ENCODE results near the gene ADISSP.

ADISSP gene

DNA sequence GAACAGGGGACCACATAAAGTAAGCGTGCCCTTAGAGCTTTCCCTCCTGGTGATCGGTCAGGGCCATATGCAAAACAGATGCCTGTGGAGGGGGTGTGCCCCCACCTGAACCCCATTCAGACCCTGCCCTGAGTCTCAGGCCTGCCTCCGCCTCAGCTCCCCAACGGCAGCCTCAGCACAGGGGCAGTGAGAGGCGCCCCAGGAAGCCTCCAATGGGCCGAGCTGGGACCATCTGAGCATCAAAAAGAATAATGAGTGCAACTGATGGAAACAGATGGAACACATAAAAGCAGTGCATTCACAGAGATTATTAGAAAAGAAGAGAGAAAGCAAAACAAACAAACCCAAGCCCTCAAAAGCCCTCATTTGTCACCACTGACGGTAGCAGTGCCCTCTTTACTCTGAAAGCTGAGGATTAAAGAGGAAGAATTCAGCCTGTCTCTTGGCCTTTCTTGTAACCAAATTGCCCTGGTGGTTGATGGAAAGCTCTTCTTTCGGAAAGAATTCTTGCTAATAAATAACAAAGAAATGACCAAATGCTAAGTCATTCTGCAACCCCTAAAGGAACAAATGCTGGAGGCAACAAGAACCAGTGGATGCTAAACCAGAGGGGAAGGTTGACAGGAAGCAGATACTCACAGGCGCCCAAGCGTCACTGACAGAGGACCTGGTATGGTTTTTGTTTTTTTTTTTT, 6.8 kb downstream of the ADISSP start:
- no peak for DNase-seq (ENCODE audit: low read depth)
- no peak for TF ChIP-seq CTCF (IDR thresholded peaks at IDR 0.05; ENCODE audit: control insufficient read depth, insufficient read depth, low read depth, low read length, missing control alignments)
- no peak overlapping the region for H3K4me3 ChIP-seq (ENCODE audit: control insufficient read depth, low read depth, low read length)

- no peak for DNase-seq (ENCODE audit: low read depth)
- H3K4me3 ChIP-seq (ENCODE audit: control insufficient read depth, low read depth, low read length), result no peak overlapping the region
- no peak for TF ChIP-seq CTCF (IDR thresholded peaks at IDR 0.05; ENCODE audit: control insufficient read depth, insufficient read depth, low read depth, low read length, missing control alignments)
Measured at GRCh38 chr20:3759884-3760283, 7.7 kb downstream of the ADISSP start.

- no peak overlapping the region for H3K4me3 ChIP-seq (ENCODE audit: control insufficient read depth, low read depth, low read length)
- no peak for DNase-seq (ENCODE audit: low read depth)
- no peak for TF ChIP-seq CTCF (IDR thresholded peaks at IDR 0.05; ENCODE audit: control insufficient read depth, insufficient read depth, low read depth, low read length, missing control alignments)
Measured at GRCh38 chr20:3759316-3759823, 8.2 kb downstream of the ADISSP start.

DNA sequence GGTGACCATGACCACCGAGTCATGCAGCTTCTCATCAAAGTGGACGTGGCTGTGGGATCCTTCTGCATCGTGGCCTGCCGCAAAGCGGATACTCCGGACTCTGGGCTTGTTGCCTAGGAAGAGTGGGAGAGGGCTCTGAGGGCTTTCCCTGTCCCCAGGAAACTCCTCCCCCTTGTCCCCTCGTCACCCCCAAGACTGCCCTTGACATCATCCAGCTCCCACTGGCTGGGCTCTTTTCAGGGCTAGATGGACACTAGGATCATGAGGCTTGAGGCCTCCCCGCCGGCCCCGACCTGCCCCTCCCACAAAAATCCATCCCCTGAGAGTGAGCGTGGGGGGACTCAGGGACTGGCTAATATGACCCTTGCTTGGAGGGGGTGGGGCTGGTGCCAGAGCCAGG, 9.0 kb downstream of the ADISSP start:
- H3K4me3 ChIP-seq (ENCODE audit: control insufficient read depth, low read depth, low read length), result no peak overlapping the region
- DNase-seq (ENCODE audit: low read depth), result no peak
- TF ChIP-seq CTCF (IDR thresholded peaks at IDR 0.05; ENCODE audit: control insufficient read depth, insufficient read depth, low read depth, low read length, missing control alignments), result no peak

DNA sequence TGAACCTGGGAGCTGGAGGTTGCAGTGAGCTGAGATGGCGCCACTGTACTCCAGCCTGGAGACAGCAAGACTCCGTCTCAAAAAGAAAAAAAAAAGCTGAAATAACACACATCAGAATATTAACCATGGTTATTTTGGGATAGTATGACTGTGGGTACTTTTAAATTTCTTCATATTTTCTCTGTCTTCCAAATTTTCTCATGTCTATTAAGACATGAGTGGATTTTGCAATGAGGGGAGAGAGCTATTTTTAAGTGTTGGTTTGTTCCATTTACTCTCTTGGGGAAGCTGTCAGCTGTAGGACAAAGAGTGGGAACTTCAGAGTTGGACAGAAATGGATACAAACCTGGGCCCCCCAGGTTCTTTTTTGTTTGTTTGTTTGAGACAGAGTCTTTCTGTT, 10.3 kb downstream of the ADISSP start:
- TF ChIP-seq CTCF (IDR thresholded peaks at IDR 0.05; ENCODE audit: control insufficient read depth, insufficient read depth, low read depth, low read length, missing control alignments), result no peak
- no peak for DNase-seq (ENCODE audit: low read depth)
- no peak overlapping the region for H3K4me3 ChIP-seq (ENCODE audit: control insufficient read depth, low read depth, low read length)

DNA sequence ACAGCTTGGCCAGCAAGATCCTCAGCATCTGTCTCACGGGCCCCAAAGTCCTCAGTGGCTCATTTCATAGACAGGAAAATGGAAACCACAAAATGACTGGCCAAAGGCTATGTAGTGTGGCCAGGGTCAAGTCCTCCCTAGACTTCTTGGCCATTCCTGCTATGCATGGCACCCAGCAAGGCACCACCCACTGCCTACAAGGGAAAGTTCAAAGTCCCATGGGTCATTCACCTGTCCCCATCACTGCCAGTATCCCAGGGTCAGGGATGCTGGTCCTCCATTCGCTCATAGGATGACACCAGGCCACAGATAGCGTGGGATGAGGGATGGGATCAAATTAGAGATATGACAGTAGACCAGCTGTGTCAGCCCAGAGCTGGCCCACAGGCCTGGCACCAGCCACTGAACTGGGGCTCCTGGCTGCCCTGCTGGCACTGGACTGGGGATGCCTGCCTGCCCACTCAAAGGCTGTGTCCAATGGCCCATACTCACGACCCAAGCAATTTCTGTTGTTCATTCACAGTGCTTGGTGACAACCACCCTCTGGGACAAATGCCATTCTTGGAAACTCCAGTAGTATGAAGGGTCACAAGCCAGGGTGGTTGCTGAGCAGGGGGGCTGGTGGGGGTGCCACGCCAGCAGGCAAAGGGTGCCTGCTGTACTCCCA, 11.6 kb downstream of the ADISSP start:
- H3K4me3 ChIP-seq (ENCODE audit: control insufficient read depth, low read depth, low read length), result no peak overlapping the region
- no peak for DNase-seq (ENCODE audit: low read depth)
- no peak for TF ChIP-seq CTCF (IDR thresholded peaks at IDR 0.05; ENCODE audit: control insufficient read depth, insufficient read depth, low read depth, low read length, missing control alignments)
